HG03039 (cell line): ENCODE data around the gene SELENOS.

Source experiments
- ATAC-seq: cut with Tn5 transposase; IDR thresholded peaks from one replicate; pipeline ENCODE4 v1.9.1; 2021; ENCODE audit warnings: mild to moderate bottlenecking, moderate library complexity; ENCODE audit not compliant: unreplicated experiment

SELENOS gene

DNA sequence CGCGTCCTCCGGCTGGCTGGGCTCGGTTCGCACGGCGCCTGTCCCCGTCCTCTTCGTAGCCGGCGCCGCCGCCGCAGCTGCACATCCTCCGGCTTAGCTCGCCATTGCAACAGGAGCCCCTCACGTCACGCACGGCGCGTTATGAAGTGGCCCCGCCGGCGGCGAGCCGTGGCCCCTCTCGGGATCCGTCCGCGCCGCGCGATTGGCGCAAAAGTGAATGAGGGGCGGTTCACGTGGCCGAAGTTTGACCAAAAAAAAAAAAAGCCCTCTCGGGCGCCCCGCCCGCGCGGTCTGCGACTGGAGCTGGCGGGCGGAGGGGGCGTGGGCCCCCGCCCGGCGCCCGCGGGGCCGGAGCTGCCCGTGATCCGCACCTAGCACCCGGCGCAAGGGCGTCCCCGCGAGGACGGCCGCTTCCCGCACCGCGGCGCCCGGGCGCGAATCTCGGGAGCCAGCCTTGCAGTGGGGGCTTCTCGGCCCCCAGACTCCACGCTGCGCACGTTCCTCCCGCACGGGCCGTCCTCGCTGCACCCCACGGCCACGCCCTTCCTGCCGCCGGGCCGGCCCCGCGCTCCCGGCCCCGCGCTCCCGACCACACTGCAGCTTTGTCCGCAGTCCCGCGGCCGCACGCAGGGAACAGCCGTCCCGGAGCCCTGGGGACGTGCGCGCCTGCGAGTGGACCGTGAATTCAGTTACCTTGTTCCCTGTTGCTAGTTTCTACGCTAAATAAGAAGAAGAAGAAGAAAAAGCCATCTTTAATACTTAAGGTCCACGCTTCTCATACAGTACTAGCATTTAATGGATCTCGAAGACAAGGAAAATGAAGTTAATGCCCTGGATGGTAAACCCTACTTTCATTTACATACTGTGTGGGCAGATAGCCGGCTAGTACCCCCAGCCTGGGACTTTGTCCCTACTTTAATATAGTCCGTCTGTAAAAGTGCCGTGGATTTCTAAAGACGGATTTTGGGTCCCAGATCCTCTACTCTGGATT is 25.2 kb downstream of the SELENOS start, which contains the start of gene CHSY1:
Gene CHSY1 (minus strand): TSS at position 219 of the 991 bp plus-strand sequence. CDS start 592 bp downstream, outside the sequence.
- ATAC-seq = peak; percentile 58

DNA sequence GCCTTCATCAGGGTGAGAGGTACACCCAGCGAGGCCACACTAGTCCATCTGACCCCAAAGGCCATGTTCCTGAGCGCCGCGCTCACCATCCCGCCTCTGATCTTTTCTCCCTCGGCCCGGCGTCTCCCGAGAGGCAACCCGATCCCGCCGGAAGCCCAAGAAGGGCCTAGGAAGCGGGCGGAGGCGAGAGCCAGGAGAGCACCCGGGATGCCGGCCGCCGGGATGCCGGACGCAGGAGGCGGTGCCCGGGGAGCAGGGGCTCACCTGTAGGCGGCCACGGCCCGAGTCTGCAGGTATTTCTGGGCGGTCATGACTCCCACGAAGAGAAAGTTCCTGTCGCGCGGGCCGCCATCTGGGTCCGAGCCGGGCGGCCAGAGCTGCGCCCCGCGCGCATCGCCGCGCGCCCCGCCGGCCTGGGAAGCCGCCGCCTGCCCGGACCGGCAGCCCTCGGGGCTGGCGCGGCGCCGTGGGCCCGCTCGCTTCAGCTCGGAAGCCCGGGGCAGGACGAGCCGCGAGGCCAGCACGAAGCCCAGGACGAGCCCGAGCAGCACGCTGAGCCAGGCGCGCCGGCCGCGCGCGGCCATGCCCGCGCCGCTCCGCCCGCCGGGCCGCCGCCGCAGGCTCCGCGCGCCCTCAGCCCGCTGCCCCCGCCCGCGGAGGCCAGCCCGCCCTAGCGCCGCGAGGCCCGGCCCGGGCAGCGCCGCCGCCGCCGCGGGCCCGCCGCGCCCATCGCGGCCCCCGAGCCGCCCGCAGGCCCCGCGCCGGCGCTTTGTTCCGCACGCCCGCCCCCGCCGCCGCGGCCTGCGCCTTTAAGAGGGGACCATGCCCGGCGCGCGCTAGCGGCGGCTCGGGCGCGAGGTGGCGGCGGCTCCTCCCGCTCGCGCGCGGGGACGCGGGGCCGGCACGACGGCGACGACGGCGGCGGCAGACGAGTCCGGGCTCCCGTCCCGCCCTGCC is 26.1 kb downstream of the SELENOS start:
- ATAC-seq = peak; percentile 26

DNA sequence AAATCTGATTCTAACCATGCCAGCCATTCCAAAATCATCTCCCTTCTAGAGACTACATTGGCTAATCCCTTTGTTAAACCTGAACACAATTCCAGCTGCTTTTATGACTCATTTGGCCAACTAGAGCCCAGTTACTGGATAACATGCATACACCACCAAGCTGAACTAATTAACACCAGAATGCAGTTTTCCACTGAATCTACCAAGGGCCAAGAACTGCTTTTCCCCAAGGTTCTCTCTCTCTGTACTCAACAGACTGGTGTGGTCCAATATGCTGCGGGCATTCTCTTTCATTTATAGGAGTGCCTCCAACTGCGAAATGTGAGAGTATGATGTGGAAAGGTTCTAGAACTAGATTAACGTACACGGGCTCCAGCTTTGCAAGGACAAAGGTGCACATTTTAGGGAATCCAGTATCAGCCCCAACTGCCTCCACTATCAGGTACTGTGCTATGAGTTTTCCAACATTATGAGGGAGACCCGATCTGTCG is 26.9 kb downstream of the SELENOS start:
- no peak for ATAC-seq

DNA sequence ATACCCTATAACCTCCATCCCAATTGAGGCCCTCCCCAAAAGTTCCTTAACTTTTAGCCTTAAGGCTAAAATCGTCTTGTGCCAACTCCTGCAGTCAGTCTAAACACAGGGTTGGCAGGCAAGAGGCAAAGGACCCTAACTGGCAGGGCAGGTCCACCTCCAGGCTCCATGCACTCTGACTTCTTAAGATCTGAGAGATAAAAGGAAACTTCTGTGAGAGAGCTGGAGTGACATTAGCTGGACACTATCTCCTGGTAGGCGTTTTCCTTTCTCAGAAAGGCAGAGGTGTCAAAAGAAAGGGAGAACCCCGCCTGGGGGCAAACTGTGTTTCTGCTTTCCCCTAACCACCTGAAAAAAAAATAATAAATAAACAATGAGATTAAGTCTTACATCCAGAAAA is 29.0 kb downstream of the SELENOS start:
- ATAC-seq = no peak

DNA sequence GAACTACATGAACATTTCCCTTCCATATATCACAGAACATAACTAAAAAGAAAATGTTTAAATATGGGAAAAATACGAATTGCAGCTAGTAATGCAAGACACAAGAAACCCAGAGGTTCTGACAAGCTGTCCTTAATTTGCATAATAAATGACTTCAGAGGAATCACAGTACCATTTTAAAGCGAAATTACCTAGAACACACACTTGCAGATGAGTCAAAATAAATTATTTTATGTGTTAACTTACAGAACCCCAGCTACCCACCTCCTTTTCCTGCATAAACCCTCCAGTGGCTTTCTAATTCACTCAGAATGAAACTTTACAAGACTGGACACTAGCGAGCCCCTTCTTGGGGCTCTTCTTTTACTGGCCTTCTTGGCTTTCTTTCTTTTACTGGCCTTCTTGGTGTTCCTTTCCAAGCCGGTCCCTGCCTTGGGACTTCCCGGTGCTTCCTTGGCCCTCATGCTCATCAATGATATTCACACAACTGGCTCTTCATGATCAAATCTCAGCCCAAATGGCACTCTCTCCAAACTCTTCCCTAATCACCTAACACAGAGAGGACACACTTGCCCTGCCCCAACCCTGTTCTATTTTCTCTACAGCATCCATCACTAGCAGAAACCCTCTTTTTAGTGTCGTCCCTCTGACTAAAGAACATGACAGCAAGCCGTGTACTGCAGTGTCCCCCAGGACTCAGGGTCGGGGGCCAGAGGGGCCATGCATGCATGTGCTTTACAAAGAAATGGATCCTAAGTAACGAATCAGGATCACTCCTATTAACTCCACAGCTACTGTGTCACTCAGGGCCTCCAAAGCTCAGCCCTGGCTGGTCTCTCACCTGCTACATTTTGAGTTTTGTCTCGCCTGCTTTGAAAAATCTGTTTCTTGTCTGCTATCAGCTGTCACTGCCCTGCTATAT is 30.2 kb downstream of the SELENOS start:
- ATAC-seq = no peak

DNA sequence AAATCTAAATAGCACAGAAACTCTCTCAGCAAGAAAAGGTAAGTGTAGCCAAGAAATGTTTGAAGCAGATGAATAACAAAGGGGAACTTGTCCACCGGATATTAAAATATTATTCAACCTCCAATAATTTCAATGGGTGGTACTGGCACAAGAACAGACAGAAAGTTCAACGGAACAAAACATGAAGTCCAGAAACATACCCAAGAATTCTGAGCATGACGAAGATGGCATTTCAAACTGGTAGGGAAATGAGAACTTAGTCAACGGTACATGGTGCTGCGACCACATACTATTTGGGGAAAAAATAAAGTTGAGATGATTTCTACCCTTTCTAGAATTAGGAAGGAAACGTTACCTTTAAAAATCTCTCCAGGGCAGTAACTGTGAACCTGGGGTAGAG is 30.9 kb downstream of the SELENOS start:
- no peak for ATAC-seq

DNA sequence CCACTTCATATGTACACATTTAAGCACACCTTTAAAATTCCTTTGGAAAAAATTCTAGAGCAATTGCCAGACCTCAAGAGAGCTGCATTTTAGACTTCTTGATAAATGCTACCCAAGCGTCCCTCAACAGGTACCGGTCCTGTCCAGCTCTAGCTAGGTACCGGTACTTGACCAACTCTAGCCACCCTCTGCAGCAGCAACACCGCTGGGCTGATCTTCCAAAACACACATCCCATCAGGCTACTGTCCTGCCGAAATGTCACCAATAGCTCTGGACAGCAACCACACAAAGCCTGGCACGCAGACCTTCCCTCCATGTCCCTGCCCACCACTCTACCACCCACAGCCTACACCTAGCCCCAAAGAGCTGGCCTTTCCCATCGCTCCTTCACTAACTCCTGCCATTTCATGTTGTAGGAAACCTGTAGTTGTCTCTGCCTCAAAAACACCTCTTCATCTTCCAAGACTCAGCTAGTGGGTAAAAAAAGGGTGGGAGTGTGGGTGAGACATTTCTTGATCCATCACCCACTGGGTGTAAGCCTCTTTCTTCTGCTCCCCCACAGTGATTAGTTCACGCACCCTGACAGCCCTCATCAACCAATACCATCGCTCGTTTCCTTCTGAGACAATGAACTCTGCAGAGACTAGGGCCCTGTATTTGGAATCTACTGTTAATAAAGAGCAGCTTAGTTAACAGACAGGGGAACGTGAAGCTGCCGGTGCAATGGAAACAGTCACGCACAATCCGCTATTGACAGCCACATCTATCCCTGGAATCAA is 32.2 kb downstream of the SELENOS start:
- ATAC-seq = no peak

DNA sequence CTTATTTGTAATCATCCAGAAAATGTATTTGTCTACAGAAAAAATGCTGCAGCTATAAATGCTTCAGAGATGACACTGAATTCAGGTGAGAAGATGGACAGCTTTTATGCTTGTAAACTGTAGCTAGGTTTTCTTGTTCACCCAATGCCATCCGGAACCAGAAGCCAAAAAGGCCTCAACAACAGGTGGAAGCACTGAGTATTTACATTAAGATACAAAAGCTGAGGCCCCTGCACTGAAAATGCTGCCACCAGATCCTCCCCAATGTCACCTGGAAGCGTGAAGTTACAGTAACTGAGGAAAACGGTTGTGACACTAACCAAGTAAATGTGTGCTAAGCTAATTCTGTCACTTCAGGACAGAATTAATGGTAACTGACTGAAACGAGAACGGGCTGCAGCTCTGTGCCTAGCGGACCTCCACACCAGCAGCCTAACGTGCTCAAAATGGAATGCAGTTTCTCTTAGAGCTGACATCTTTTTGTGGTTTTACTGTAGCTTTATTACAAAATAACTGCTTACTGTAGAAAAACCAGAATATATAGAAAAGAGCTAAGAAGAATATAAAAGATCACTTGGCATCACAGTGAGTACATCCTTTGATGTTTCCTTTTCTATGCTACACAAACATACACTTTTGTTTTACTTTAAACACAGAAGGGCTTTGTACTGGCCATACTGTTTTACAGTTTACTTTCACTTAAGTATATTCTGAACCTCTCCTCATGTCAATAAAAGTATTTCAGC is 33.1 kb downstream of the SELENOS start:
- no peak for ATAC-seq

DNA sequence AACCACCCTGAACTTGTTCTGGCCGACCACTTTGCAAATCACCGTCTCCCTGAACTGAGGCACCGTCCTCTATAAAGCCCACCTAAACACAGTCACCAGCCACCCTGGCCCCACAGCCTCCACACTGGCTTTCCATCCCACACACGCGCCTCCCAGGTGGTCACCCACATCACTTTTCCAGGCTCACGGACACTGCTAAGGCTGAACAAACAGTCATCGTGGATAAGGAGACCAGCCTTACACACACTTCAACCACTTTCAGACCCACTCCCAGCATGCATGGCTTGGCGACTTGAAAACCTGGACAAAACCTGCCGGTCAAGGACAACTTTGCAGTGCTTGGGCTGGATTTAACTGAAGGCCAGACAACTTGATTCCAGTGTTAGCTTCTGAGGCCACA is 33.9 kb downstream of the SELENOS start:
- no peak for ATAC-seq

DNA sequence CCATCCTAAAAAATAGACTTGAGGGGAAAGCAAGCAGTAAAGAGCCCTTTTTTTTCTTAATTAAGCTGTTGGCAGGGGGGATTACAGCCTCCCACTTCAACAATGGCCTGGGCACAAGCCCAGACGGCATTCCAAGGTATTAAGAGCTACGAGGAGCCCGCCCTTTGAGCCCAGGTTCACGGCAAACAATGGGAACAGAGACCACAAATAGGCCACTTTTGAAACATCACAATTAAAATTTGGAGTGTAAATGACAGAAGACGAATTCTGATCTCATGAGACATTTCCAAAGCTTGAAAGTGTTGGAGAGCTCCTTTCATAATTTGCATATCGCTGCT is 34.3 kb downstream of the SELENOS start:
- no peak for ATAC-seq

DNA sequence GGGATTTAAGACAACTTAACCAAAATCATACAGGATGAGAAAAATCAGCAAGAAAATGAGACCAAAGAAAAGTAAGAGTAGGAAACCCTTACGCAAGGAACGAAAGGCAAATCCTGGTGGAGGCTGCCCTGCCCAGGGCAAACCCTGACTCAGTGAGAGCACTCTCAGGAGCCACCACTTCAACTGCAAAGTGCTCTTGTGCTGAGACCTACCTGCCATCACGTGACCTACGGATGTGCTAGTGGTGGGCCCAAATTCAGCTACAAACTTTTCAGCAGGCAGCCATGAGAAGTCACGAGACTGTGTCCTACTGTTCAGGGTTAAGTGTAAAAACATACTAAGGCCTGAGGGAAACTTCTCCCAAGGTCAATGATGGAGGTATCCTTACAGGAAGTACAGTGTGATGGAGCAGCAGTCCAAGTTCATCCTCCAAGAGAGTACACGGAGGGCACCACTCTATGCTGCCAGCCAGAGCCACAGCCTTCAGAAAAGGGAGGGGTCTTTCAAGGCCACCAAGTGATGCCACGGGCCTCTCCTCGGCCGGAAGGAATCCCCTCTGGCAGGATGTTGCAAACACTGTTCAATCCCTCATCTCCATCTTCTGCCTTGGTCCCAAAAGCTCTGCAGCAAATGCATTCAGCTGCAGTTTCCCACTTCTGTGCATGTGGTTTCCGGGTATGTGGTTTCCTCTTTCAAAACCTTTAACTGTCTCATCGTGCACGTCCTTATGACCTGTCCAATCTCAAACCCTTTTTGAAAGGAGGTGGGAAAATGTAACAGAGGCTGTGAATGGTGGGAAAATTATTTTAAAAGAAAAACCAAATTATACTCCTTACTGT is 34.9 kb downstream of the SELENOS start:
- peak; percentile 60 for ATAC-seq

DNA sequence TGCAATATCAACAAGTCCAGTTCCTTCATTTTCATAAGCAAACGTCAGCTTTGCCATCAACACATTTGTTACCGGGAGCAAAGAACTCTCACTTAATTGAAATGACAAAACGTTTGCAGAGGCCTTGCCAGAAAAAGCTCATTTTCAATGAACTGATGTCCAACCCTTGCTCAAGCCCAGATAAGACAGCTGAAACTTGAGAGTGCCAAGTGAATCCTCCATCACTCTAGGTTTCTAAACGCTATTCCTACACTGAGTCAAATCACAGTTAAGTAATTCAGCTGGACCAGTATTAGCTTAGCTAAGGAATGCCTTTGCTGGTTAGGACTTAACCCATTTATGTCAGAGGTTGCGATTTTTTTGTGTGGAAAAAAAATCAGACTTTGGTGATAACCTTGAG is 36.9 kb downstream of the SELENOS start:
- ATAC-seq = no peak

DNA sequence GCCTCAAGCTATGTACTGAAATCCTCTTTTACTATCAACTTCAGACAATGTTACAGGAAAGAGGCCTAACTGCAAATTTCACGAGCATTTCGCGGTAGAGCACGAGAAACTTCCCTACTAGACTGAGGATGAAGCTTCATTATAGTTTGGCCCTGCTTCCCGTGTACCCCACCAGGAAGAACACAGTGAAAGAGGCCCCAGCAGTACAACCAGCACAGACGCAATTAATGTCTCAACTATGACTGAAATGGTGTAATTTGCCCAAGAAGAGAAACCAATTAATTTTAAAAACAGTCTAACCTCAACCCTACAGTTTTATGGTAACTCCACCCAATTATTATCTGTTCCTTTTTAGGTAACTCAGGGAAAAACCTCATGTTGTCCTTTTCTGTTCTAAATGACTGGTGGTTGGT is 37.6 kb downstream of the SELENOS start:
- ATAC-seq = no peak

DNA sequence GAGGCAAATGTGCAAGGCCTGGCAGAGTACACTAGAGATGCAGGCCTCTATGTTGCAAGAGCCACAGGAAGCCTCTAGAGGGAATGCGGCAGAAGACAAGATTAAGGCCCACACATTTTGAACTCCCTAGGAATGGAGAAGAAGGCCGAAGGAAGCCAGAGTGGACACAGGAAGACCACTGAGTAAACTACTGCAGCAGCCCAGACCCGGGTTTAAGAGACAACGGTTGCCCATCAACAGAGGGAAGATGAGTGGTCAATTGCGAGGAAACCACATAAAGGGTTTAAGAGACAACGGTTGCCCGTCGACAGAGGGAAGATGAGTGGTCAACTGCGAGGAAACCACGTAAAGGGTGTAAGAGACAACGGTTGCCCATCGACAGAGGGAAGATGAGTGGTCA is 40.0 kb downstream of the SELENOS start:
- no peak for ATAC-seq

DNA sequence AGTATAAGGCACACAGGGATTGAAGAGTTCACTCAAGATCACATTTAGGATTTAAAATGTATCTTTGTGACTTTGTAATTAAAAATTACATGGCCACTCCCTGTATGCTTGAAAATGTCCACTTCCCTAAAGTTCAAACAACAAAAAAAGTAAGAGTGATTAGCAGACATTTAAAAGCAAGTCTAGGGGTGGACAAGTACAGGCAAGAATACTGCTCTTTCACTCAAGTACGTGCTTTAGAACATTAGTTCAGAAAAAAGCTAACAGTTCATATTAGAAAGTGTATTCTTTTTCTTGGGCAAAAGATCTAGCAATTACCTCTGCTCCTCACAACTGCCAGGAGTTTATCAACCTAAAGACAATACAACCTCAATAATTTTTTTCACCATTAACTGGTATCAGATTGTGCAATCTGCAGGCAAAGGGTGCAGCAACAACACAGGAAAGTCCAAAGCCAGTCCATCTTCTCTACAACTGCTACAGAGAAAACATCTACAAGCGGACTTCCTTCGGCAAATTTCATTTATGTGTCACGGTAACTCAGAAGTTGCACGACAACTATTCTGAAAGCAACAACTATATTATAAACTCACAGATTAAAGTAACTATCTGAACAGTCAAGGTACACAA is 43.5 kb downstream of the SELENOS start:
- ATAC-seq = no peak

DNA sequence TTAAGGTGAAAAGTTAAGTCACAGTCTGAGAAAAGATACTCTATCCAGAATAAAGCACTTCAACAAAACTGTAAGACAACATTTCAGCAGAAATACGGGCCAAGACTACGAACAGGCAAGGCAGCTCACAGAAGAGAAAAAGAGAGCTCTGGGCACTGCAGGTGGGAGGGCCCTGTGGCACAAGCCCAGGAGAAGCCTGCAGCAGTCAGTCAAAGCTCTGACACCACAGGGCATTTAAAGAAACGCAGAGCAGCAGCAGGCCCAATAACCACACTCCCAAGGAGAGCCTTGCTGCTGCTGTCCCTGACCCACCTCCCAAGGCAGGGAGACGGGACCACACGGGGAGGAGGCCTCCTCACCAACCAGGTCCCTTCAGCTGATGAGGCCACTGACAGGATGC is 44.6 kb downstream of the SELENOS start:
- no peak for ATAC-seq

DNA sequence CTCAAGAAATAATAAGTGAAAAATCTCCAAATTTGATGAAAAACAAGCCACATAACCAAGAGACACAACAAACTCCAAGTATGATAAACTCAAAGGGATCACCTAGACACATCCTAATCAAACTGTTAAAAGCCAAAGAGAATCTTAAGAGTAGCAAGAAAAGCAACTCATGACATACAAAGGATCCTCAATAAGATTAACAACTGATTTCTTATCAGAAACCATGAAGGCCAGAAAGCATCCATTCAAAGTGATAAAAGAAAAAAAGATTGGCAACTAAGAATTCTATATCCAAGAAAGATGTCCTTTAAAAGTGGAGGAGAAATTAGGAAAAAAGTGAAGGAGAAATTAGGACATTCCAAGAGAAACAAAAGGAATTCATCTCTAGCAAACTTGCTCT is 49.0 kb downstream of the SELENOS start:
- no peak for ATAC-seq
